Neuron (in vitro differentiated cells): ENCODE results near the gene MICAL2.

ENCODE experiments used
- H2AFZ ChIP-seq: one replicate; pipeline ENCODE4 v1.6.1; 2013; ENCODE audit warnings: low read depth, mild to moderate bottlenecking, inconsistent platforms, low read length, moderate library complexity
- H3K27me3 ChIP-seq: one replicate; pipeline ENCODE4 v1.6.1; 2013; ENCODE audit warnings: low read length; ENCODE audit not compliant: insufficient read depth
- H3K36me3 ChIP-seq: one replicate; pipeline ENCODE4 v1.6.1; 2013; ENCODE audit warnings: low read length; ENCODE audit not compliant: insufficient read depth
- H3K4me1 ChIP-seq: one replicate; pipeline ENCODE4 v1.6.1; 2013; ENCODE audit warnings: low read length; ENCODE audit not compliant: insufficient read depth
- H3K4me3 ChIP-seq: 2 replicates; pipeline ENCODE4 v1.5.1; 2013; ENCODE audit warnings: mild to moderate bottlenecking, low read length, moderate library complexity
- H3K9me3 ChIP-seq: one replicate; pipeline ENCODE4 v1.6.1; 2013; ENCODE audit warnings: low read length

Gene MICAL2

DNA sequence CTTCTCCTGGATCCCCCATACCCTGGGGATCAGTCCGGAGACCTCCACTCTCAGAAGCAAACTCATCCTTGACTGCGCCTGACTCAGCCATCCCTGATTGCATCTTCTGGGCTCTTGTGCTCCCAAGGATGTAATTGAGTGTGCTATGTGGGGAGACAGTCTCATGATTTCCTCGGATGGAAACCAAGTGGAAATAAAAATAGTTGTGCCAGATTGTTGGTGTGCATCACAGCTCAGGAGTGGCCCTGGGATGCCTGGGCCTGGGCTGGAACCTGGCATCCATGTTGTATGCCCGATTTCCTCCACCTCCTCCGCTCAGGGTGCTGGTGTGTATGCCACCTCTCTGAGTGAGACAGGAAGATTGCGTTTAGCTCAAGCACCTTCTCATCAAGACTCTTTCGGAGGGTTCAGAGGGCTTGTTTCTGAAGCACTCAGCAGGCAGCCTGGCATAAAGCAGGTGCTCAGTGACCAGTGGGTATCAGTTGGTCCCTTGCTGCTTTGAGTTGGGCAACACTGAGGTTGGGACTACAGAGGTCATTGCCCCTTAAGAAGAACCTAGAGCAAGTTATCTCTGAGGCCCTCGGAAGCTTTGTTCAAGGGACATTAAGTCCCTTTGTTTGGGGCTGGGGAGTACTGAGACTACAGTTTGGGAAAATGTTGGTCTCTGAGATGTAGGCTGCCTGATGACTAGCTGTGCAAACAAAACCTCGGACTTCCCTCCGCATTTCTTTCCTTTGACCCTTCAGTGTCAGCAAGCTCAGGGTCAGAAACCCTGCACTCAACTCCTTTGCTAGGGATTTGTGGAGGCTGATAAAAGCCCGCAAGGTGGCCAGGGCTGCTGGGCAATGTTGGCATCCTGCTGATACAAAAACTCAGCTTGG, 24.8 kb upstream of the MICAL2 start:
- H3K4me3 ChIP-seq, result no peak overlapping the region
- no peak overlapping the region for H2AFZ ChIP-seq
- peaks cover 2% of the 10 kb centered on the region for H3K27me3 ChIP-seq

DNA sequence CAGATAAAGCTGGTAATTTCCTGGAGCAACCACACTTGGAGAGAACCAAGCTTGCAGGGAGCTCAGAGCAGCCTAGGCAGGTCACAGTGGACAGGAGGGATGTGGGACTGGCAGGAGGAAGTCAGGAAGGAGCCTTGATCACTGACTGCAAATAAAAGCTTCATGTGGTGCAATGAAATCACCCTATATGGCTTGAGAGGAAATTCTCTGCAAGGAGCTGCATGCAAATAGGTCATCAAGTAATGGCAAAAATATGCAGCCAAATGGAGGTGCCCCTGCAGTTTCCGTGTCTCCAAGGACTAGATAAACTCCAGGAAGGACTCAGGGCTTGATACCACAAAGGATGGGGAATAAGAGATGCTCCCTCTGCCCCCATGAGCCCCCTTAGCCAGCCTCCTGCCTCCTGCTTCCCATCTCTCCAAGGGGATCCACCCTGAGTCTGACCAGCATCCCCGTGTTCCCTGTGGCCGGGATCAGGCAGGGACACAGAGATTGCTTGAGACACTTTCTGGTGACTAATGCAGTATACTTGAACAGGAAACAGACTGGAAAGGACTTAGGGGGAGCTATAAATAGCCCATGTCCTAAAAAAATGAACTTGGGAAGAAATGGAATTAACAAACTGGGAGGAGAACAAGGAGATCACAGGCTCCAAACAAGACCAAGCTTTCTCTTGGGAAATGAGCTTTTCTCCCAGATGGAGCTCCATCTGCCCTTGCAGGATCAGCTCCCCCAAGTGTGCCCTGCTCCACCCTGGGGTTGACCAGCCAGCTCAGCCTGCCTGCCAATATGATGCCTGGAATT, 23.9 kb upstream of the MICAL2 start:
- peaks cover 2% of the 10 kb centered on the region for H3K27me3 ChIP-seq
- H3K36me3 ChIP-seq, result no peaks in the 10 kb centered on the region
- no peak overlapping the region for H2AFZ ChIP-seq
- H3K4me3 ChIP-seq, result no peak overlapping the region
- no peaks in the 10 kb centered on the region for H3K9me3 ChIP-seq
- peaks cover 5% of the 10 kb centered on the region for H3K4me1 ChIP-seq

More for the DNA sequence above, 24.8 kb upstream of the MICAL2 start:
- Histone ChIP-seq H3K9me3 (no peaks in the 10 kb centered on the region), H3K36me3 (no peaks in the 10 kb centered on the region), H3K4me1 (peaks cover 5% of the 10 kb centered on the region)

DNA sequence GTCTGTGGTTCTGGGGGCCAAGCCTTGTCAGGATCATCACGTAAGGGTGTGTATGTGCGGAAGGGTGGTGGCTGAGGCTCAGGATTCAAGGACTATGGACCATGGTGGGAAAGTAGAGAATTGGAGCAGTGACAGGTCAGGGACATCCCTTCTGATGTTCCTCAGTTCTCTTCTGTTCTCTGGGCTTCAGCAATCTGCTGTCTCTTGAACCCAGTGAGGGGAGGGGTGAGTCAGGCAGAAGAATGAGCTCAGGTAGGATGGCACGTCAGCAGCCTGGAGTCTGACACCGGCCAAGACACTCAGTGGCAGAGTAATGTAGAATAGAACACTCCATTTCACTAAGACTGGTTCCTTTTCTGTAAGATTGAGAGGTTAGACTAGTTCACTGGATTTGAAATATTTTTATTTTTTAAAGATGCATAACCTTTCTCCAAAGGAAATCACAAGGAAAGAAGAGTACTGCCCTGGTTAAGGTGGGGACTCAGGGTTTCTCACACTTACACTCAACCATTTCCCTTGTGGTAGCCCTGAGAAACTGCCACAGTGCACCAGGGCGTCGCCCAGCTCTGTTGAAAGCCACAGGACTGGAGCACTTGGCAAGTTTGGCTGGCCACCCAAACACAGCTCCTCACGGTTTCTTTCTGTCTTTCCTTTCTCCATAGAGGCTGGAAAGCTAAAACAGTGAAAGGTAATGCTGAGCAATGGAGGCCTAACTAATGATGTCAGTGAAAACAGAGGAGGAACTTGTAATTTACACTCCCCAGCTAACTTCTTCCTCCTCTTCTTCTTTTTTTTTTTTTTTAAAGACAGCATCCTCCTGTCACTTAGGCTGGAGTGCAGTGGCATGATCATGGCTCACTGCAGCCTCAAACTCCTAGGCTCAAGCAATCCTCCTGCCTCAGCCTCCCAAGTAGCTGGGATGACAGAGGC, 23.1 kb upstream of the MICAL2 start:
- no peak overlapping the region for H3K4me3 ChIP-seq
- peaks cover 13% of the 10 kb centered on the region for H3K4me1 ChIP-seq

DNA sequence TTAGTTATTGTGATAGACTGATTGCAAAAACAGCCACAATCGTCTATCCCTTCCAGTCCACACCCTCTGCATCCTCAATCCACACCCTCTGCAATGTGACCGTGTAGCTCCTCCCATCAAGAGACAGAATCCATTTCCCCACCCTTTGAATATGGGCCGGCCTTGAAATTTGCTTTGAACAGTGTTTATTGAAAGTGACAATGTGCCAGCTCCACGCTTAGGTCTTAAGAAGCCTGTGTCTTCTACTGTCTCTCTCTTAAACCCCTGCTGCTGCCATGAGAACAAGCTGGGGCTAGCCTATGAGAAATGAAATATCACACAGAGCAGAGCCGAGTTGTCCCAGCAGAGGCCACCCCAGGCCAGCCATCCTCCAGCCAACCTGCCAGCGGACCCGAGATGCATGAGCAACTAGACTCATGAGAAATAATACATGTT, 22.3 kb upstream of the MICAL2 start:
- no peaks in the 10 kb centered on the region for H3K9me3 ChIP-seq
- H3K4me1 ChIP-seq, result peaks cover 16% of the 10 kb centered on the region
- no peak overlapping the region for H2AFZ ChIP-seq
- no peaks in the 10 kb centered on the region for H3K36me3 ChIP-seq
- H3K4me3 ChIP-seq, result no peak overlapping the region
- H3K27me3 ChIP-seq, result peaks cover 2% of the 10 kb centered on the region

More for the DNA sequence above, 23.1 kb upstream of the MICAL2 start:
- Histone ChIP-seq H3K27me3 (peaks cover 2% of the 10 kb centered on the region), H2AFZ (no peak overlapping the region), H3K9me3 (no peaks in the 10 kb centered on the region), H3K36me3 (no peaks in the 10 kb centered on the region)

DNA sequence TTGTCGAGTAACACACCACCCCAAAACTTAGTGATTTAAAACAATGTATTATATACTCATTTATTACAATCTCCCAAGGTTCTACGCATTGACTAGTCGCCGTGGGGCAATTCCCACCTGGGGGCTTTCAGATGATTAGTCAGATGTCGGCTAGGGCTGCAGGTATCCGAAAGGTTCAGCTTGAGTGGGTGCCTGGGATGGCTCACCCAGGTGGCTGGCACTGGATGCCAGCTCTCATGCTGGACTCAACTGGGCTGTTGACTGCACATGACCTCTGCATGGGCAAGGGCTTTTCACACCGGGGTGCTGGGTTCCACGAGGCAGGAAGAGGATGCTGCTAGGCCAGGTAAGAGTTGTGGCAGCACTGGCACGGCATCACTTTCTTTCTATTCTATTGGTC, 21.9 kb upstream of the MICAL2 start:
- no peak overlapping the region for H2AFZ ChIP-seq
- H3K27me3 ChIP-seq, result peaks cover 2% of the 10 kb centered on the region
- H3K9me3 ChIP-seq, result no peaks in the 10 kb centered on the region
- H3K4me3 ChIP-seq, result no peak overlapping the region
- peaks cover 16% of the 10 kb centered on the region for H3K4me1 ChIP-seq
- no peaks in the 10 kb centered on the region for H3K36me3 ChIP-seq

DNA sequence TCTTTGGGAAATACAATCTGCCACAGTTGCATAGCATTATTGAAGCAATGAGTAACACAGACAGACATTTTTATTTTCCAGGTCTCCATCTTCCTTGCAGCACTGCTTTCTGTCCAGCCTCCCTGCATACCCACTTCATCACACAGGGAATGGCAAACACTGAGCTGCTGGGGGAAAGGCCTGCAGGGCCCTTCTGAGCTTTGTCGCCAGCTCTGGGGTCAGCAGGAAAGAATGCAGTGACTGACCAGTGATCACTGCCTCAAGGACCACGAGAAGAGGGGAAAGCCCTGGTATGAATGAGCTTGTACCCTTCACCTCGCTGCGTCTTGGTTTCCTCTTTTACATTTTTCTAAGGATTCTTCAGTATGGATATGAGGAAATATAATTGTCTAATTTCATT, 21.3 kb upstream of the MICAL2 start:
- no peaks in the 10 kb centered on the region for H3K36me3 ChIP-seq
- H3K9me3 ChIP-seq, result no peaks in the 10 kb centered on the region
- H3K4me1 ChIP-seq, result peaks cover 16% of the 10 kb centered on the region
- no peak overlapping the region for H3K4me3 ChIP-seq
- H2AFZ ChIP-seq, result no peak overlapping the region
- H3K27me3 ChIP-seq, result peaks cover 2% of the 10 kb centered on the region

DNA sequence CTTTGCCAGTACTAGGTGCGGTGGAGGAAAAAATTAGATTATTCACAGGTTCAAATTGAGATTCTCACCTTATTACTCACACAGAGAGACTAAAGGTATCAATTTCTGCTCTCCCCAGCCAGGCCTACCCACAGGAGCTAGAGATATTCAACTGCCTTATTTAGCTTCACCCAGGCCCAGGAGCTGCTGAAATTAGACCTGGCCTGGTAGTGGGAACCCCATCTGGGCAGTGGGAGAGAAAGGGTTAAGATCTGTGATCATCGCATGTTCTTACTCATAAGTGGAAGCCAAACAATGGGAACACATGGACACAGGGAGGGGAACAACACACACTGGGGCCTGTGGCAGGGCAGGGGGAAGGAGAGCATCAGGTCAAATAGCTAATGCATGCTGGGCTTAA, 20.9 kb upstream of the MICAL2 start:
- Histone ChIP-seq H2AFZ (no peak overlapping the region), H3K27me3 (peaks cover 2% of the 10 kb centered on the region), H3K4me1 (peaks cover 16% of the 10 kb centered on the region), H3K9me3 (no peaks in the 10 kb centered on the region), H3K36me3 (no peaks in the 10 kb centered on the region), H3K4me3 (no peak overlapping the region)

DNA sequence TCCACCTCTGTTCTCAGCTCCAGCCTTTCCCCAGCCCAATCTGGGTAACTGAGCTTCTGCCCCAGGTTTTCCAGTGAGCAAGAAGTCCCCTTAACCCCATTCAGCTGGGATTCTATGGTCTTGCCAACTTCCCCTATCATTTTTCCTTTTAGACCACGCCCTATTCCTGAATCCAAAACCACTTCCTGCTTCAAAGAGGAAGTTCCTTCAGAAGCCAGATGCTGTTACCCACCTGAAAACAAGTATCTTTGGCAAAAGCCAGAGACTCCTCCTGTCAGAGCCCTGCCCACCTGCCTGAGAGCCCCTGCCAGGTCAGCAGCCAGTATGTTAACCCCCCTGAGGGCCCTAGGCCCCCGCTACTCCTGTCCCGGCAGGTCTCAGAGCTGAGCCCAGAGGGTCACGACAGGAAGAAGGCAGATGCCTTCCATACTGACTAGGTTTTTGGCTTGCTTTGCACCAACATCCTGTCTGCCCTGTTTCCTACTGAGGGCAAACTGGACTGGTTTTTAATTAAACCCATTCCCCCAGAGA, 20.3 kb upstream of the MICAL2 start:
- Histone ChIP-seq H3K4me1 (peaks cover 16% of the 10 kb centered on the region), H3K36me3 (no peaks in the 10 kb centered on the region)

DNA sequence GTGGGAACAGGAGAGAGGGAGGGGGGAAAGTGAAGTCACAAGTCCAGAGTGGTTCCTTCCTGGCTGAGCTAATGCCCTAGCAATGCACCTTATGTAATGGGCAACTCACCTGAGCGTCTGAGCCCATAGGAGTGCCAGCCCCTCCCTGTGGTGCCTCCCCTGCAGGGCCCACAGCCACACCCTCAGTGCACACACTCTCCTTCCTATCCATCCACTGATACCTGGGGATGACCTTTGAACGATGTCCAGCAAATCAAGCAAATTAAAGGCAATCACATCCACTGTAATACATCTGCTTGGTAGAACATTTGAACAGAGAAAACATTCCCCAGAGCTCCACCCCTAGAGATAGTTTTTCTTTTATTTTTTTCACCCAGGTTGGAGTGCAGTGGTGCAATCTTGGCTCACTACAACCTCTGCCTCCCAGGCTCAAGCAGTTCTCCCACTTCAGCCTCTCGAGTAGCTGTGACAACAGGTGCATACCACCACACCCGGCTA, 19.6 kb upstream of the MICAL2 start:
- Histone ChIP-seq H3K4me1 (peaks cover 16% of the 10 kb centered on the region), H3K9me3 (no peaks in the 10 kb centered on the region)

More for the DNA sequence above, 20.3 kb upstream of the MICAL2 start:
- Histone ChIP-seq H3K4me3 (no peak overlapping the region), H2AFZ (no peak overlapping the region), H3K9me3 (no peaks in the 10 kb centered on the region), H3K27me3 (peaks cover 5% of the 10 kb centered on the region)

DNA sequence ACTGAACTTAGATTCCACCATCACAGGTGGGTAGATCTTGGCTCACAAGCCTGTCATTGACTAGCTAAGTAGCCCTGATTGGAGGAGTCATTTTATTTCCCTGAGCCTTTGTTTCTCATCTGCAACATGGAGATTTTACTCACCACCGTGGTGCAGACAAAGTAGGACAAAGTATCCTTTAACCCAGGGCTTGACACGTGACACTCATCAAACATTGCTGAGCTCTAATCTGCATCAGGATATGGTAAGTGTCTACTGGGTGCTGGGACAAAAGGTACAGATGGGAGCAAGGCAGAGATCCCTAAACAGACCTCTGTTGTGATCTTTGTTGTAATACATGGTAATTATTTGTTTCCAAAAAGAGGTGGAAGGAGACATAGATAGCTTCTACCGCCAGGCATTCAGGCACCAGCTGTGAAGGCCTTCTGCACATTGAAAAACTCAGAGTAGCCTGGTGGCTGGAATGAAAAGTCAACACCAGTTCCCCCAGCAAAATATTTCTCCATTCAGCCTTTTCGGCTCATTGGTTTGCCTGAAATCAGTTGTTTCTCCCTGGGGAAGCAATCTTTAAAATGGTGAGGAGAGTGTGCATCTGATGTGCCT, 18.3 kb upstream of the MICAL2 start:
- no peaks in the 10 kb centered on the region for H3K9me3 ChIP-seq

More for the DNA sequence above, 19.6 kb upstream of the MICAL2 start:
- no peak overlapping the region for H2AFZ ChIP-seq
- H3K36me3 ChIP-seq, result no peaks in the 10 kb centered on the region
- no peak overlapping the region for H3K4me3 ChIP-seq
- H3K27me3 ChIP-seq, result peaks cover 11% of the 10 kb centered on the region

DNA sequence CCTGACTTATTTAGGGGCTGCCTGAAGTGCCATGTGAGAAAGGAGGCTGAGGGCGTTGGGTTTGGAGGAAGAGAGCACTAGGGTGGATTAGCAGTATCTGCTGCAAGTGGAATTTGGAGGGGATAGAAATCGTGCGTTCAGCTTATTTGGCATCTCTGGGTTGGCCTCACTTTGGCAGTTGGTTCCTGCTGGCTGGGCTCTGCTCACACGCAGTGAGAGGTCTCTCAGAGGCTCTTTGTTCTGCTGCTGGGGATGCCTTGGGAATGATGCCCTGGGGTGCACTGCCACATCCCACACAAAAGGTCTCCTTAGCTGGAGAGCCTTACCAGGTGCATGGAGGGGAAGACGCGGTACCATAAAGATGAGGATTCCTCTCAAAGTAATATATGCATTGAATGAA, 17.7 kb upstream of the MICAL2 start:
- Histone ChIP-seq H3K36me3 (no peaks in the 10 kb centered on the region), H3K4me1 (peaks cover 16% of the 10 kb centered on the region), H3K4me3 (no peak overlapping the region), H3K9me3 (no peaks in the 10 kb centered on the region), H2AFZ (no peak overlapping the region), H3K27me3 (peaks cover 9% of the 10 kb centered on the region)

More for the DNA sequence above, 18.3 kb upstream of the MICAL2 start:
- Histone ChIP-seq H2AFZ (no peak overlapping the region), H3K4me3 (no peak overlapping the region), H3K4me1 (peaks cover 16% of the 10 kb centered on the region), H3K36me3 (no peaks in the 10 kb centered on the region), H3K27me3 (peaks cover 10% of the 10 kb centered on the region)
